ENCODE data around the gene MORN1.

- TF ChIP-seq, protein P1, sequence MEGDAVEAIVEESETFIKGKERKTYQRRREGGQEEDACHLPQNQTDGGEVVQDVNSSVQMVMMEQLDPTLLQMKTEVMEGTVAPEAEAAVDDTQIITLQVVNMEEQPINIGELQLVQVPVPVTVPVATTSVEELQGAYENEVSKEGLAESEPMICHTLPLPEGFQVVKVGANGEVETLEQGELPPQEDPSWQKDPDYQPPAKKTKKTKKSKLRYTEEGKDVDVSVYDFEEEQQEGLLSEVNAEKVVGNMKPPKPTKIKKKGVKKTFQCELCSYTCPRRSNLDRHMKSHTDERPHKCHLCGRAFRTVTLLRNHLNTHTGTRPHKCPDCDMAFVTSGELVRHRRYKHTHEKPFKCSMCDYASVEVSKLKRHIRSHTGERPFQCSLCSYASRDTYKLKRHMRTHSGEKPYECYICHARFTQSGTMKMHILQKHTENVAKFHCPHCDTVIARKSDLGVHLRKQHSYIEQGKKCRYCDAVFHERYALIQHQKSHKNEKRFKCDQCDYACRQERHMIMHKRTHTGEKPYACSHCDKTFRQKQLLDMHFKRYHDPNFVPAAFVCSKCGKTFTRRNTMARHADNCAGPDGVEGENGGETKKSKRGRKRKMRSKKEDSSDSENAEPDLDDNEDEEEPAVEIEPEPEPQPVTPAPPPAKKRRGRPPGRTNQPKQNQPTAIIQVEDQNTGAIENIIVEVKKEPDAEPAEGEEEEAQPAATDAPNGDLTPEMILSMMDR (IDR thresholded peaks at IDR 0.05; ENCODE audit: low read depth, low read length, poor library complexity, severe bottlenecking) = no peak
- TF ChIP-seq EZH2phosphoT487 (IDR thresholded peaks at IDR 0.05; ENCODE audit: borderline replicate concordance, low read length) = no peak
Observed at GRCh38 chr1:2287649-2288048, 103.7 kb downstream of the MORN1 start.
